ENCODE data around the gene MPI. TPM values are rescaled to one million over a fixed set of nuclear protein-coding genes. Genes with fewer than 3 reads are reported as not detected.

Gene MPI, protein sequence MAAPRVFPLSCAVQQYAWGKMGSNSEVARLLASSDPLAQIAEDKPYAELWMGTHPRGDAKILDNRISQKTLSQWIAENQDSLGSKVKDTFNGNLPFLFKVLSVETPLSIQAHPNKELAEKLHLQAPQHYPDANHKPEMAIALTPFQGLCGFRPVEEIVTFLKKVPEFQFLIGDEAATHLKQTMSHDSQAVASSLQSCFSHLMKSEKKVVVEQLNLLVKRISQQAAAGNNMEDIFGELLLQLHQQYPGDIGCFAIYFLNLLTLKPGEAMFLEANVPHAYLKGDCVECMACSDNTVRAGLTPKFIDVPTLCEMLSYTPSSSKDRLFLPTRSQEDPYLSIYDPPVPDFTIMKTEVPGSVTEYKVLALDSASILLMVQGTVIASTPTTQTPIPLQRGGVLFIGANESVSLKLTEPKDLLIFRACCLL
- total RNA-seq: 57.7 and 62.8 TPM in 2 replicates

GRCh38 chr15:74889883-74890664 is at the start of gene MPI:
TSS of gene MPI (plus strand) at chr15:74890042. CDS start at chr15:74890074, 32 bp downstream.
- no peaks in the 10 kb centered on the region for H3K27me3 Mint-ChIP-seq (ENCODE audit: insufficient read depth)
- H3K4me3 Mint-ChIP-seq: peak within 1 kb of the TSS; percentile 91
- DNase-seq (ENCODE audit: low spot score): peak; percentile 82
- H3K27ac Mint-ChIP-seq: peak within 1 kb of the TSS; percentile 92
- peaks cover 47% of the 10 kb centered on the region for H3K4me1 Mint-ChIP-seq (ENCODE audit: low read depth)
- peaks cover 27% of the 10 kb centered on the region for H3K36me3 Mint-ChIP-seq (ENCODE audit: low read depth)
- no peaks in the 10 kb centered on the region for H3K9me3 Mint-ChIP-seq
- intact Hi-C loops (cut with micrococcal nuclease): loop anchor here (1.0 to 5.0 kb wide), 7 partner anchors 11 to 194 kb away; partner anchors contain the start of genes COX5A, CSK, EDC3 and FAM219B

DNA sequence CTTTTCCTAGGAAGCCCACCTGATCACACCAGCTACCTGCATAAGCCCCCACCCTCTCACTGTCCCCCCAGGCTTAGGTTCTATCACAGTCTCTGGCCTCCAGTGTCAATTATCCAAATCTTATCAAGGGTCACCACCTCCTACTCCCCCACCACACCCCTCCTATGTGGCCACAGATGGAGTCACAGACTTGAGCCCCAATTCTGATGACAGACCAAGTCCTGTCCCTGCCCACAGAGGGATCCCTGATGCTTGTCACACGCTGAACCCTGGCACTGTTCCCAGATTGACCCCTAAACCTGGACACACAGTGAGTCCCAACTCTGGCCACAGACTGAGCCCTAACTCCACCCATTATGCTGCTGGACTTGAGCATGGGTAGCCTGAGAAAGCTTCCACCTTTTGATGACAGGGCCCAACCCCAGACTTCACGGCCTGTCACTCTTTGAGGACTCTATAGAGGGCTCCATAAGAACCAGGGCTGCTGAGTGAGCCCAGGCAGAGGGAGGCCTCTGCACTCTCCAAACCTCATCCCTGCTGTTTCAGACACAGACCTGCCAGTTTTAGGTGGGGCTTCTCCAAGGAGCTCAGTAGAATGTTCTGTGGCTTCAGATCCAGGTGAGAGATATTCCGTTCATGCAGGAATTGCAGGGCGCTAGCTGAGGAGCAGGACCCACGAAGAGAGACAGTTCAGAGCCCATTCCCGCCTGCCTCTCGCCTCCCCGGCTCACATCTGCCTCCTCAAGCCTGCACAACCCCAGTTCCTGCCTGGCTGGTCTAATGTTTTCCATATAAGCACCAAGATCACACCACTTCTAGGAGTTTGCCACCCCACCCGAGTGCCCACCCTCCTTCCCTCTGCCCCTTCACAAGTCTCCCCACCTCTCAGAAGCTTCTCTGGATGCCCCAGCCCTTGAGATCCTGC is 48.7 kb upstream of the MPI start:
- H3K27ac Mint-ChIP-seq: peak overlapping the region; percentile 54
- peaks cover 23% of the 10 kb centered on the region for H3K36me3 Mint-ChIP-seq (ENCODE audit: low read depth)
- H3K4me1 Mint-ChIP-seq (ENCODE audit: low read depth): peaks cover 40% of the 10 kb centered on the region
- no peaks in the 10 kb centered on the region for H3K27me3 Mint-ChIP-seq (ENCODE audit: insufficient read depth)
- no peak for DNase-seq (ENCODE audit: low spot score)
- intact Hi-C loops (cut with micrococcal nuclease): loop anchor here (5.0 kb wide), 1 partner anchor 144 kb away; the partner anchor contains the start of gene EDC3
- H3K9me3 Mint-ChIP-seq: no peaks in the 10 kb centered on the region
- peak overlapping the region; percentile 92 for H3K4me3 Mint-ChIP-seq

- Mint-ChIP-seq H3K27me3 (ENCODE audit: insufficient read depth) (no peaks in the 10 kb centered on the region), H3K36me3 (ENCODE audit: low read depth) (peaks cover 23% of the 10 kb centered on the region), H3K27ac (peak overlapping the region; percentile 45), H3K9me3 (no peaks in the 10 kb centered on the region), H3K4me1 (ENCODE audit: low read depth) (peaks cover 45% of the 10 kb centered on the region), H3K4me3 (peak overlapping the region; percentile 92)
- no peak for DNase-seq (ENCODE audit: low spot score)
- intact Hi-C loops (cut with micrococcal nuclease): loop anchor here (1.0 to 5.0 kb wide), 4 partner anchors 59 to 145 kb away; partner anchors contain the start of gene EDC3
These were observed 47.9 kb upstream of the MPI start for GRCh38 chr15:74841891-74842373.

DNA sequence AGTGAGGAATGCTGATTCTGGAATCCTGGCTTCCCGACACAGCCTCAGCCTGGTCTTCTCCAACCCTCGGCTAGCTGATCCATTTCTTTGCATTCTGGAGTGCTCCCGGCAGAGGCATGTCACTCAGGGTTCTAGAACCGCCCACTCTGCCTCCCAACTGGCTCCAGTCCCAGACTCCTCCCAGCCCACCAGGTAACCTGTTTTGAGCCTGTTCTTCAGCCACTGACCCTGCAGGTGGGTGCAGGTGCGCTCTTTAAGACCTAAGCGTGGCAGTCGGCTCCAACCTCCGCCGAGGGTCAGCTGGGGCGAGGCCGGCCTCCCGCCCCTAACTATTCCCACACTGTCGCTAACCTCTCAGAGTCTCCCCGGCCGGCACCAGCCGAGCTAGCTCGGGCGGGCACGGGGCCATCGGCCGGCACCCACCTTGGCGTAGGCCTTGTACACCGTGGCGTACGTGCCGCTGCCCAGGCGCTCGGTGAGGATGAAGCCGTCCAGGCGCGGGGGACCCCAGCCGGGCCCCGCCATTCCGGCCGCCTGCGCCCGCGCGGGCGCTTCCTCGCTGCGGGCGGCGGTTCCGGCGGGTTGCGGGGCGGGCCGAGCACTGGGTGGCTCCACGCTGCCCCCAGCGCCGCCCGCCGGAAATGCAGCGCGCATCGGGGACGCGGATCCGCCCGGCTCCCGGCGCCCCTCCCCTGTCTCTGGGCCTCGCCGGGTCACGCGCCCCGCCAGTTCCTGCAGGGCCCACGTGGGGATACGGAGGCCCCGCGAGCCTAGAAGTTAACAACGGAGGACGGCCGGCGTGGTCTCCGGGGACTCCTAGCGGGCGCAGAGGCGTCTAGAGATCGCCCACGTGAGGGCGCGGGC is 47.0 kb upstream of the MPI start, which contains the start of gene ULK3:
Gene ULK3, minus strand, starts transcription at position 576 of the 864 bp plus-strand sequence. Its CDS starts 51 bp downstream, at position 525.
- Mint-ChIP-seq H3K4me3 (peak within 1 kb of the TSS; percentile 92), H3K36me3 (ENCODE audit: low read depth) (peaks cover 29% of the 10 kb centered on the region), H3K27ac (peak within 1 kb of the TSS; percentile 98), H3K4me1 (ENCODE audit: low read depth) (peaks cover 52% of the 10 kb centered on the region), H3K27me3 (ENCODE audit: insufficient read depth) (no peaks in the 10 kb centered on the region), H3K9me3 (no peaks in the 10 kb centered on the region)
- peak; percentile 91 for DNase-seq (ENCODE audit: low spot score)
- intact Hi-C loops (cut with micrococcal nuclease): loop anchor here (1.0 to 5.0 kb wide), 8 partner anchors 17 to 146 kb away; partner anchors contain the start of genes COX5A, CPLX3, EDC3 and MPI

DNA sequence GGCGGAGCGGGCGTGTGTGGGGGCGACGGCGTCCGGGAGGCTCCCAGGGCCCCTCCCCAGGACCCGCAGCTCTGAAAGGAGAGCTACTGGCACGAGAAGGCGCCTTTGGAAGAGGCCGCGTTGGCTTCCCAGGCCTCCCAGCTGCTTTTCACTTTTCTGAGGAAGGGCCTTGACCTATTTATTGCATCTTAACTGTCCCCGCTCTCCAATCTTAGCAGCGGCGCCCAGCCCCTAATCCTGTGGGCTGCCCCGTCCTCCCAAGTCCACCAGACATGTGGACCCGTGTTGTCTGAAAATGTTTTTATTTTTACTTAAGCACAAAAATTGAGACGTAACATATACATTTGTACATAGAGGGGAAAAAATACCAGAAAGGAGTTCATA is 46.4 kb upstream of the MPI start:
- Mint-ChIP-seq H3K4me1 (ENCODE audit: low read depth) (peaks cover 54% of the 10 kb centered on the region), H3K27me3 (ENCODE audit: insufficient read depth) (no peaks in the 10 kb centered on the region)

DNA sequence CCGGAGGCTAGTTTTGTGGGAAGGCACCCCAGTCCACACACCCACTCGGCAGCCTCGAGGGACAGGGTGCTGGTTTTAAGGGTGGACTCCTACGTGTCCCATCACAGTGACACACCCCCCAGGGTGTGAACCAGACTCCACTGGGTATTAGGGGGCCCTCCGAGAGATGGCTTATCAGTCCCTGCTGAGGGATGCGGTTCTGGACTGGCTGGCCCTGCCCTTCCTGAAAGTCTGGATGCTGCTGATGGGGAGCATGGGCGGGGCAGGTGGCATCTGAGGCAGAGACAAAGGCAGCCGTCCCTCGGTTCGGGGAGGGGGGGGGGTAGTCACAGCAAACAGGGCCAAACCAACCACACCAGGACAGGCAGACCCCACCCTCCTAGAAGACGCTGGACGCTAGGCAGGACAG is 45.9 kb upstream of the MPI start:
- DNase-seq (ENCODE audit: low spot score): no peak
- peaks cover 37% of the 10 kb centered on the region for H3K36me3 Mint-ChIP-seq (ENCODE audit: low read depth)
- H3K4me3 Mint-ChIP-seq: peak overlapping the region; percentile 87
- intact Hi-C loops (cut with micrococcal nuclease): loop anchor here (1.0 to 5.0 kb wide), 8 partner anchors 18 to 147 kb away; partner anchors contain the start of genes COX5A, CPLX3, EDC3 and MPI
- no peaks in the 10 kb centered on the region for H3K27me3 Mint-ChIP-seq (ENCODE audit: insufficient read depth)
- H3K9me3 Mint-ChIP-seq: no peaks in the 10 kb centered on the region
- peaks cover 54% of the 10 kb centered on the region for H3K4me1 Mint-ChIP-seq (ENCODE audit: low read depth)
- peak overlapping the region; percentile 98 for H3K27ac Mint-ChIP-seq

More for the DNA sequence above, 46.4 kb upstream of the MPI start:
- no peaks in the 10 kb centered on the region for H3K9me3 Mint-ChIP-seq
- DNase-seq (ENCODE audit: low spot score): no peak
- peak overlapping the region; percentile 98 for H3K27ac Mint-ChIP-seq
- H3K4me3 Mint-ChIP-seq: peak overlapping the region; percentile 87
- peaks cover 33% of the 10 kb centered on the region for H3K36me3 Mint-ChIP-seq (ENCODE audit: low read depth)
- intact Hi-C loops (cut with micrococcal nuclease): loop anchor here (1.0 to 5.0 kb wide), 7 partner anchors 17 to 146 kb away; partner anchors contain the start of genes COX5A, CPLX3, EDC3 and MPI

DNA sequence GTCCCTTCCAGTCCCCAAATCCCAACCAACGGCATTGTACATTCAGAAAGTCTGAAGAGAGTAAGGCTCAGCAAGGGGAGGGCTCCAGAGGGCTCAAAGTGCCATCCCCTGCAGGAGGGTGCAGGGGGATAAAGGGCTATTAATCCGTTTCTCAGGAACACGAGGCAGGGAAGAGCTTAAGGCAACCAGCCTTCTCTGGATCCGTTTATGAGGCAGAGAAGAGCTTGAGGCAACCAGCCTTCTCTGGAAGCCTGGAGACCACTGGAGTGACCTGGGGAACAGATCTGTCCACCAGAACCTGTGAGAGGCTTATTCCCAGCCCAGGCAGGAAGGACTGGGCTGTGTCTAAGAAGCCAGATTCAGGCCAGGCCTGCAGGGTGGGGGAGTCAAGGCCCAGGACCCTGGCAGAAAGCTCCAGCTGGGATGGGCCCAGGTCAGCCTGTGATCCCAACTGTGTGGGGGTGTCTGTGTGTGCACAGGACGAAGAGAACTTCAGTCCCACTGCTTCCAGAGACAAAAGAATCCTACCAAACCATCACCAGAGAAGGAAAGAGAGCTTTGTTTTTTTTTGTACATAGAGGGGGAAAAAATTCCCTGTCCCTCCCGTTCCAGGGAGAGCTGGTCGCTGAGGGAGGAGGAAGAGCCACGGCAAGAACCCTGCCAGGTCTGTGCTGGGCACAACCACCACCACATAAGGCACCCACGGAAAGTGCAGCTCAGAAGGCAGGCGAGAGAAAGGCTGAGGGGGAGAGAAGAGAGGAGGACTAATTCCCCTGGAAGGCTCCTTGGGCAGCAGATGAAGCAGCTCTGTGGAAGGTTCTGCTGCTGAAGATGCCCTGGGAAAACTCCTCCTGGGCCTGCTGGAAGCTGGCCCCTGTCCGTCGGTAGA is 45.3 kb upstream of the MPI start:
- Mint-ChIP-seq H3K27me3 (ENCODE audit: insufficient read depth) (no peaks in the 10 kb centered on the region), H3K36me3 (ENCODE audit: low read depth) (peaks cover 35% of the 10 kb centered on the region), H3K4me1 (ENCODE audit: low read depth) (peaks cover 54% of the 10 kb centered on the region), H3K4me3 (peak overlapping the region; percentile 76), H3K9me3 (no peaks in the 10 kb centered on the region), H3K27ac (peak overlapping the region; percentile 98)
- intact Hi-C loops (cut with micrococcal nuclease): loop anchor here (1.0 to 5.0 kb wide), 4 partner anchors 44 to 147 kb away; partner anchors contain the start of genes EDC3 and FAM219B
- DNase-seq (ENCODE audit: low spot score): no peak

DNA sequence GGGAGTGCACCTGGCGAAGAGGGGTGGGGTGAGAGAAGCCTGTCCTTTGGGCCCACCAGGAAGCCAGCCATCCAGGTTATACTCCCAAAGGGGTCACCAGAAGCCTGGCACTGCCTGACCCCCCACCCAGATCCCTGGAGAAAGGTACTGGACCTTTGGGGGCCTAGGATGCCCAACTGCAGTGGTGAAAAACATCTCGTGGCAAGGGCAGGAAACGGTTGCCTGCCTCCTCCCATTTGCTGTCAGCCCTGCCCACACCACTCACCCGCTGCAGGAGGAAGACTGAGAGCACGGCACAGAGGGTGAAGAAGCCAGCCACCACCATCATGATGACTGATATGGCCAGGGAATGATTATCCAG is 44.7 kb upstream of the MPI start:
- H3K9me3 Mint-ChIP-seq: no peaks in the 10 kb centered on the region
- H3K27ac Mint-ChIP-seq: peak overlapping the region; percentile 98
- H3K36me3 Mint-ChIP-seq (ENCODE audit: low read depth): peaks cover 39% of the 10 kb centered on the region
- DNase-seq (ENCODE audit: low spot score): peak; percentile 63
- H3K4me3 Mint-ChIP-seq: peak overlapping the region; percentile 76
- intact Hi-C loops (cut with micrococcal nuclease): loop anchor here (1.0 to 2.0 kb wide), 3 partner anchors 44 to 105 kb away; partner anchors contain the start of gene FAM219B
- H3K4me1 Mint-ChIP-seq (ENCODE audit: low read depth): peaks cover 54% of the 10 kb centered on the region
- H3K27me3 Mint-ChIP-seq (ENCODE audit: insufficient read depth): no peaks in the 10 kb centered on the region

DNA sequence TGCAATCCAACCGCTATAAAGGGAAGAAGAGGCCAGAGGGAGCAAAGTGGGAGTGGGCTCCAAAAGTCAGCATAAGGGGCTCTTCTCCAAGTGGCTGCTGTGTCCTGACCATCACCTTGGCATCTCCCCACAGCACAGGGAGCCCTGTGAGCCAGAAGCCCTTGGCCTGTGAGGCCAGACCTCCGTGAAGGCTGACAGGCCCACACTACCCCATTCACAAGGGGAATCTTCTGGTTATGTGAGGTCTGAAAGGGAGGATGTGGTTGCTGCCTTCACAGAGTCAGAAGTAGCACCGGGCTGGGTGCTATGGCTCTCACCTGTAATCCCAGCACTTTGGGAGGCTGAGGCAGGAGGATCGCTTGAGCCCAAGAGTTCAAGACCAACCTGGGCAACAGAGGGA is 44.3 kb upstream of the MPI start:
- H3K9me3 Mint-ChIP-seq: no peaks in the 10 kb centered on the region
- H3K27me3 Mint-ChIP-seq (ENCODE audit: insufficient read depth): no peaks in the 10 kb centered on the region
- intact Hi-C loops (cut with micrococcal nuclease): loop anchor here (1.0 to 2.0 kb wide), 3 partner anchors 45 to 105 kb away; partner anchors contain the start of gene FAM219B
- peak overlapping the region; percentile 98 for H3K27ac Mint-ChIP-seq
- H3K4me1 Mint-ChIP-seq (ENCODE audit: low read depth): peaks cover 54% of the 10 kb centered on the region
- H3K4me3 Mint-ChIP-seq: peak overlapping the region; percentile 76
- peak; percentile 19 for DNase-seq (ENCODE audit: low spot score)
- peaks cover 39% of the 10 kb centered on the region for H3K36me3 Mint-ChIP-seq (ENCODE audit: low read depth)

DNA sequence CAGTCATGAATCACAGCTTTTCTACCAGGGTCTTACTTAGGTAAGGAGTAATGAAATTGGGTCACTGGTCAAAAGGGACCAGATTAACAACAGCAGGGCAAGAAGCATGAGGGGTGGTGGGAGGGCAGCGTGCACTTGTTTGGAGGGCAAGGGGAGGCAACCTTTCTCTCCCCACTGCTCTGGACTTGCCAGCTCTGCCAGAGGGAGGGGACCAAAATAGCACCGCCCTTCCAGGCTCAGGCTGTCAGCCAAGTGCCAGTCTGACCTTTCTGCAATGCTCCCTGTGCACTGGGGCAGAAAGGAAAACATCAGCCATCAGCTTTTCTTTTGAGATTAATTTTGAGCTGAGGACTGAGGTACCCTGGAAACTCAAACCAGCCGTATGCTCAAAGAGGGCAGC is 42.4 kb upstream of the MPI start:
- intact Hi-C loops (cut with micrococcal nuclease): no loop called here

More for the DNA sequence above, 42.4 kb upstream of the MPI start:
- no peak overlapping the region for H3K27ac Mint-ChIP-seq
- no peak for DNase-seq (ENCODE audit: low spot score)
- no peaks in the 10 kb centered on the region for H3K27me3 Mint-ChIP-seq (ENCODE audit: insufficient read depth)
- H3K9me3 Mint-ChIP-seq: no peaks in the 10 kb centered on the region
- H3K4me1 Mint-ChIP-seq (ENCODE audit: low read depth): peaks cover 37% of the 10 kb centered on the region
- peaks cover 35% of the 10 kb centered on the region for H3K36me3 Mint-ChIP-seq (ENCODE audit: low read depth)
- no peak overlapping the region for H3K4me3 Mint-ChIP-seq

Data from activated T-helper 1 cell treated with anti-CD3 and anti-CD28 coated beads, Interleukin-12 subunit alpha, Interleukin-12 subunit beta, Interleukin-2, Interleukin-4 antibody, amounts not matched to agents 30 ng/mL and 10 ng/mL and 1 ng/mL, durations not matched to agents 14 hours and 24 hours and 36 hours (primary cell).